ENCODE results near the gene HDAC9. TPM values are rescaled to one million over a fixed set of nuclear protein-coding genes. Genes with fewer than 3 reads are reported as not detected.

The HDAC9 gene
- total RNA-seq, 1 experiment from 2014 or later = 31.9 TPM

DNA sequence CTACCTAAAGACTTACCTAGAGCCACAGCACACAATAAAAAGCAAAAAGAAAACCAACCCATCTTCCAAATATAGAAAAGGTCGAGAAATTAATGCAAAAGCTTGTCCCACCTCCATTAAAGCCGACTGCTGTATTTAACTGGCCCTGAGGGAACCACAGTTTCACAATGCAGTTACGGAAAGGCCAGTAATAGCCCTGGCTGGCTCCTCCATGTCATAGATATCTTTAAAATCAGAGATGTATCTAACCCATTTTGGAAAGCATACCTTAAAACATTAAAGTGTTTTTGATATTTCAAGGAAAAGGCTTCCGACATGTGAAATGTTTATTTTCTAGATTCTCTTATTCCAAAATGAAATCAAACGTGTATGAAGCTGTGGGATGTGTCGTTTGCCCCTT is 23.0 kb downstream of the HDAC9 start:
- no peaks in the 10 kb centered on the region for H3K36me3 ChIP-seq (ENCODE audit: insufficient read depth, low read length, poor library complexity, severe bottlenecking)
- POLR2A ChIA-PET (ENCODE audit: low non-redundant PET) = no interaction called here
- intact Hi-C loops (cut with micrococcal nuclease; ENCODE audit: unreplicated experiment) = no loop called here
- DNase-seq (ENCODE audit: low spot score) = no peak
- H3K4me1 ChIP-seq (ENCODE audit: insufficient read depth, low read length, poor library complexity, severe bottlenecking) = peaks cover 59% of the 10 kb centered on the region
- H3K27me3 ChIP-seq (replicated peaks; ENCODE audit: insufficient read depth, low read depth, low read length, poor library complexity) = no peaks in the 10 kb centered on the region
- no peak for TF ChIP-seq CTCF (conservative IDR thresholded peaks at IDR 0.05; ENCODE audit: low read depth, low read length)
- H3K9me3 ChIP-seq (ENCODE audit: low read depth, low read length, poor library complexity, severe bottlenecking) = no peaks in the 10 kb centered on the region
- BruUV-seq (replicated peaks) = no TSS peak
- H3K27ac ChIP-seq (ENCODE audit: low read depth, low read length, poor library complexity, severe bottlenecking) = peak overlapping the region; percentile 5
- no peak overlapping the region for H3K4me3 ChIP-seq (ENCODE audit: low read depth, low read length, poor library complexity, severe bottlenecking)
- CTCF ChIA-PET = no interaction called here

DNA sequence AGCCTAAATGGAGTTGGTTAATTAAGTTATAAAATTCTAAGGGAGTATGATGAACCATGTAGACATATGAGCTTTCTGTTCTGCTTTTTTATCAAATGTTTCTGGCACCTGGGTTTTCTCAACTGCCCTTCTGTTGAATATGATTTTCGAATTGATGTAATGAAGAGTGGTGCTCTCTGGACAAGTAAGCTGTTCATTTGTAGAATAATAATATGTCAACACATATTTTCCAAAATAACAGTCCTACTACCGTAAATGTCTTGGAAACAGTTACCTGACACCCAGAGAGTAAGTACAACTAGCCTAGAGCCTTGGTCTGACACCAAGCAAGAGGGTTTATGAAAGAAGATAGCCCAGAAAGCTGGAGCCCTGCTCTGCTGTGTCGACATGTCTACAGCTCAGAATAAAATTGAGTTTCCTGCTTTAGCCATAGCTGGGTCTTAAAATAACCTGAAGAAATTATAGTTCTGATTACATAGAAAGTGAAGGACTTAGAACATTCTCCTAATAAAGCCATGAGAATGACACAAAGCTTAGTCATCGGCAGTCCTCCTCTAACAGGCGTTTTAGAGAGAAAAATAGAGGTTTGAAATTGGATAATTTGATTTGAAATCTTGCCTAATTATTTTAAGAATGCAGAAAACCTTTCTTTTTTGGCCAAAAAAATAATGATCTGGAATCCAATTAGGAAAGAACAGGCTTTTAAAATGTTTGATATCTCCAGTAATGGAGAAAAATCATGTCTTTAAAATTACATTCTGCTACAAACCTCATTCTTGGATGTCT is 25.1 kb downstream of the HDAC9 start:
- Histone ChIP-seq H3K27me3 (replicated peaks; ENCODE audit: insufficient read depth, low read depth, low read length, poor library complexity) (no peaks in the 10 kb centered on the region), H3K4me1 (ENCODE audit: insufficient read depth, low read length, poor library complexity, severe bottlenecking) (peaks cover 50% of the 10 kb centered on the region), H3K9me3 (ENCODE audit: low read depth, low read length, poor library complexity, severe bottlenecking) (no peaks in the 10 kb centered on the region), H3K4me3 (ENCODE audit: low read depth, low read length, poor library complexity, severe bottlenecking) (peak overlapping the region; percentile 13), H3K27ac (ENCODE audit: low read depth, low read length, poor library complexity, severe bottlenecking) (peak overlapping the region; percentile 81), H3K36me3 (ENCODE audit: insufficient read depth, low read length, poor library complexity, severe bottlenecking) (no peaks in the 10 kb centered on the region)
- DNase-seq (ENCODE audit: low spot score) = peak; percentile 76
- intact Hi-C loops (cut with micrococcal nuclease; ENCODE audit: unreplicated experiment) = no loop called here
- CTCF ChIA-PET = no interaction called here
- TF ChIP-seq CTCF (conservative IDR thresholded peaks at IDR 0.05; ENCODE audit: low read depth, low read length) = no peak
- TF ChIP-seq EZH2 (IDR thresholded peaks at IDR 0.05; ENCODE audit: borderline replicate concordance, low read depth, low read length, poor library complexity, severe bottlenecking) = no peak
- BruUV-seq (replicated peaks) = TSS peak; percentile 55
- POLR2A ChIA-PET (ENCODE audit: low non-redundant PET) = no interaction called here

DNA sequence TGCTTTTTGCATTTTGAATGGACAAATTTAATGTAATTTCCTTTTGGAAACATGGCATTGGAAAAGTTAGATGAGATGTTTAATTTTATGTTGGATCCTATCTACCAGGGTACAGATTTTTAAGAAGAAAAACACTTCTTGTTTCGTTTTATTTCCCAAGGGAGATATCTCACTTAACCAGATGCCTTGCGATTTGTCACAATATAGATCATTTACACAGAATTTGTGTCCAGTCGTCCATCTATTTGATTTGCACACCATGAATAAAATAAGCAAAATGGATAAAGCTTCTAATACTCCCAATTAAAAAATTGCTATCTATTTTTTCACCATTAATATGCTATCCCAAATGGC is 25.7 kb downstream of the HDAC9 start:
- Histone ChIP-seq H3K36me3 (ENCODE audit: insufficient read depth, low read length, poor library complexity, severe bottlenecking) (no peaks in the 10 kb centered on the region), H3K27ac (ENCODE audit: low read depth, low read length, poor library complexity, severe bottlenecking) (peak overlapping the region; percentile 81), H3K27me3 (replicated peaks; ENCODE audit: insufficient read depth, low read depth, low read length, poor library complexity) (no peaks in the 10 kb centered on the region), H3K4me1 (ENCODE audit: insufficient read depth, low read length, poor library complexity, severe bottlenecking) (peaks cover 51% of the 10 kb centered on the region), H3K4me3 (ENCODE audit: low read depth, low read length, poor library complexity, severe bottlenecking) (peak overlapping the region; percentile 13), H3K9me3 (ENCODE audit: low read depth, low read length, poor library complexity, severe bottlenecking) (no peaks in the 10 kb centered on the region)
- ChIA-PET CTCF (no interaction called here), POLR2A (ENCODE audit: low non-redundant PET) (no interaction called here)
- BruUV-seq (replicated peaks) = no TSS peak
- TF ChIP-seq CTCF (conservative IDR thresholded peaks at IDR 0.05; ENCODE audit: low read depth, low read length) = no peak
- TF ChIP-seq EZH2 (IDR thresholded peaks at IDR 0.05; ENCODE audit: borderline replicate concordance, low read depth, low read length, poor library complexity, severe bottlenecking) = no peak
- intact Hi-C loops (cut with micrococcal nuclease; ENCODE audit: unreplicated experiment) = no loop called here
- DNase-seq (ENCODE audit: low spot score) = peak; percentile 60
